Neural progenitor cell (in vitro differentiated cells): ENCODE data around the gene MTHFSD.

Experiments
- CTCF ChIP-seq: fragments of 200-600 bp; sonication (generic); IDR thresholded peaks from 2 replicates; pipeline ENCODE4 v1.5.1; 2017; ENCODE audit warnings: antibody characterized with exemption, mild to moderate bottlenecking
- EZH2 ChIP-seq: fragments of 200-600 bp; sonication (generic); IDR thresholded peaks from 2 replicates; pipeline ENCODE4 v1.6.1; 2017; ENCODE audit warnings: antibody characterized with exemption, mild to moderate bottlenecking, moderate library complexity

- no peak for TF ChIP-seq CTCF
- TF ChIP-seq EZH2, result no peak
Measured at GRCh38 chr16:86509759-86510464, 45.1 kb downstream of the MTHFSD start.
